GM23248 (cell line): Measurements from ENCODE around the gene ESR2. TPM values are rescaled to one million over a fixed set of nuclear protein-coding genes. Genes with fewer than 3 reads are reported as not detected.

Source experiments
- DNase-seq: peaks from one replicate; pipeline ENCODE4 v3.0.0-alpha.2; 2015
- H2AFZ ChIP-seq: fragments of 200-600 bp; sonication (generic); 2 replicates; pipeline ENCODE4 v1.6.1; 2016; ENCODE audit warnings: antibody characterized with exemption
- H3F3A ChIP-seq: fragments of 200-600 bp; sonication (generic); 2 replicates; pipeline ENCODE4 v1.6.1; 2016; ENCODE audit warnings: mild to moderate bottlenecking, antibody characterized with exemption, mixed run types; ENCODE audit not compliant: insufficient read depth
- H3K27ac ChIP-seq: fragments of 200-600 bp; sonication (generic); 2 replicates; pipeline ENCODE4 v1.5.1; 2016; ENCODE audit warnings: mild to moderate bottlenecking
- H3K27me3 ChIP-seq: fragments of 200-600 bp; sonication (generic); replicated peaks from 2 replicates; pipeline ENCODE4 v1.6.1; 2016; ENCODE audit warnings: mild to moderate bottlenecking; ENCODE audit not compliant: insufficient read depth
- H3K36me3 ChIP-seq: fragments of 200-600 bp; sonication (generic); 2 replicates; pipeline ENCODE4 v1.6.1; 2016; ENCODE audit warnings: low read depth, mild to moderate bottlenecking
- H3K4me1 ChIP-seq: fragments of 200-600 bp; sonication (generic); 2 replicates; pipeline ENCODE4 v1.6.1; 2016; ENCODE audit warnings: mild to moderate bottlenecking; ENCODE audit not compliant: insufficient read depth
- H3K4me2 ChIP-seq: fragments of 200-600 bp; sonication (generic); one replicate; pipeline ENCODE4 v1.6.1; 2016; ENCODE audit warnings: mild to moderate bottlenecking; ENCODE audit not compliant: unreplicated experiment
- H3K4me3 ChIP-seq: fragments of 200-600 bp; sonication (generic); 2 replicates; pipeline ENCODE4 v1.5.1; 2016; ENCODE audit warnings: mild to moderate bottlenecking
- H3K79me2 ChIP-seq: fragments of 200-600 bp; sonication (generic); 2 replicates; pipeline ENCODE4 v1.6.1; 2016; ENCODE audit warnings: mild to moderate bottlenecking; ENCODE audit not compliant: insufficient read depth
- H3K9ac ChIP-seq: fragments of 200-600 bp; sonication (generic); 2 replicates; pipeline ENCODE4 v1.6.1; 2016; ENCODE audit warnings: mild to moderate bottlenecking
- H3K9me2 ChIP-seq: fragments of 200-600 bp; sonication (generic); 2 replicates; pipeline ENCODE4 v1.6.1; 2016; ENCODE audit warnings: mixed run types, mild to moderate bottlenecking, moderate library complexity; ENCODE audit not compliant: insufficient read depth
- H3K9me3 ChIP-seq: fragments of 200-600 bp; sonication (generic); one replicate; pipeline ENCODE4 v1.6.1; 2017; ENCODE audit warnings: low read depth
- H4K20me1 ChIP-seq: fragments of 200-600 bp; sonication (generic); 2 replicates; pipeline ENCODE4 v1.6.0; 2016; ENCODE audit not compliant: insufficient read depth
- EZH2 ChIP-seq: fragments of 200-600 bp; sonication (generic); IDR thresholded peaks from 2 replicates; pipeline ENCODE4 v1.6.1; 2018; ENCODE audit warnings: antibody characterized with exemption, mild to moderate bottlenecking; ENCODE audit not compliant: insufficient read depth, poor library complexity, severe bottlenecking
- EZH2phosphoT487 ChIP-seq: fragments of 200-600 bp; sonication (generic); IDR thresholded peaks from 2 replicates; pipeline ENCODE4 v1.6.1; 2018; ENCODE audit warnings: antibody characterized with exemption, moderate library complexity, mild to moderate bottlenecking, low read depth; ENCODE audit not compliant: insufficient read depth
- WGBS, 2 experiments: methylation state at CpG; one replicate each; pipeline ENCODE4 v1.1.6; 2015 to 2017; ENCODE audit warnings: low lambda C conversion rate in 2 of 2, low coverage in 1 of 2; ENCODE audit errors: missing lambda C conversion rate in 2 of 2; 5-methylcytosine and 5-hydroxymethylcytosine counted together
- in situ Hi-C: fragments of 300-500 bp; cut with MboI; formaldehyde crosslinking; loops from 2 replicates; pipeline ENCODE4 v1.15.0; 2020
- polyA plus RNA-seq: library from polyadenylated mRNA; unstranded; fragments of >200 nt; fragmentation: Nextera tagmentation; extraction: Ambion mirVana; gene quantifications from 2 replicates; pipeline ENCODE4 v1.2.1, GENCODE V29; 2016
- total RNA-seq: library from RNA; depleted of rRNA; stranded (reverse); fragments of >200 nt; shearing (Covaris generic); gene quantifications from 2 replicates; pipeline ENCODE4 v1.2.3, GENCODE V29; 2014

ESR2 gene
- total and polyA plus RNA-seq, 2 experiments from 2014 or later, result not detected

DNA sequence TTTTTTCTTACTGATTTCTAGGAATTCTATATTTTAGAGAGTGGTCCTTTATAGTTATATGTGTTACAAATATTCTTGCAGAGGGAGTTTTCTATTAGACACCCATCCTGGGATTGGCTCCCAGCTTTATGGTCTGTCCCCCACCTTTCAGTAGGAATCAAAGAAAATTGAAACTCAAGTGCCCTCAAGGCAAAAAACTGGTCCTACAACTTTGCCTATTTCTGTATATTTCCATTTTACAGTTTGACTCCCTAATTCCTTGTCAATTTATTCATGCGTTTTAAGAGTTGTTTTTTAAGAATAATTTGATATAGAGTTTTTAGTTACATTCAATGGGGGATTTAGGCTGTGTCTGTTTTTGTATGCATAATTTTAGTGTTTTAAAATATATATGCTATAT lies 232.5 kb downstream of the ESR2 start:
- Histone ChIP-seq H3K36me3 (no peaks in the 10 kb centered on the region), H3K4me1 (no peaks in the 10 kb centered on the region), H3F3A (no peaks in the 10 kb centered on the region), H2AFZ (no peak overlapping the region), H3K9ac (no peak overlapping the region), H3K9me2 (no peaks in the 10 kb centered on the region), H3K27ac (no peak overlapping the region), H3K79me2 (no peaks in the 10 kb centered on the region), H3K27me3 (no peaks in the 10 kb centered on the region), H4K20me1 (no peaks in the 10 kb centered on the region), H3K9me3 (no peaks in the 10 kb centered on the region), H3K4me3 (no peak overlapping the region), H3K4me2 (no peak overlapping the region)
- in situ Hi-C loops, result no loop called here
- TF ChIP-seq EZH2, result no peak
- no peak for TF ChIP-seq EZH2phosphoT487
- no peak for DNase-seq
- 95 to 98% methylated on average over 1 of the region's 1 CpG for WGBS, 2 experiments

DNA sequence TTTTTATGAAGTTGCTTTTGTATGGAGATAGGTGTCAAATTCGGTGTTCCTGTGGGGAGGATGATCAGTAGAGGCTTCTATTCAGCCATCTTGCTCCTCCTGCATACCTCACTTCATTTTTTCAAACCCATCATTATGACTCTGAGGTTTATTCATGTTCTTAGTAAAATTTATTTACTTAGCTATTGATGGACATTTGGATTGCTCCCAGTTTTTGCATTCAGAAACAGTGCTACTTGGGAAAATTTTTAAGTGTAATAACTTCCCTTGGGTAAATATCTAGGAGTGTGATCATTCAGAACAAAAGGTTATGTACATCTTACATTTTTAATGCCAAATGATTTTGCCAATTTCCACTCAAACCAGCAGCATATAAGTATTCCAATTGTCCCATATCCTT lies 233.1 kb downstream of the ESR2 start:
- Histone ChIP-seq H3K4me1 (no peaks in the 10 kb centered on the region), H3K9me3 (no peaks in the 10 kb centered on the region), H3K9me2 (no peaks in the 10 kb centered on the region), H3K4me3 (no peak overlapping the region), H4K20me1 (no peaks in the 10 kb centered on the region), H3K27ac (no peak overlapping the region), H3K36me3 (no peaks in the 10 kb centered on the region), H2AFZ (no peak overlapping the region), H3K4me2 (no peak overlapping the region), H3F3A (no peaks in the 10 kb centered on the region), H3K9ac (no peak overlapping the region), H3K79me2 (no peaks in the 10 kb centered on the region), H3K27me3 (no peaks in the 10 kb centered on the region)
- TF ChIP-seq EZH2, result no peak
- no peak for TF ChIP-seq EZH2phosphoT487
- no peak for DNase-seq
- WGBS, 2 experiments, result 11 to 31% methylated on average over 1 of the region's 1 CpG
- in situ Hi-C loops, result no loop called here

- Histone ChIP-seq H3K79me2 (no peaks in the 10 kb centered on the region), H4K20me1 (no peaks in the 10 kb centered on the region), H3K36me3 (no peaks in the 10 kb centered on the region), H2AFZ (no peak overlapping the region), H3F3A (no peaks in the 10 kb centered on the region), H3K27me3 (no peaks in the 10 kb centered on the region), H3K9me2 (no peaks in the 10 kb centered on the region), H3K4me2 (no peak overlapping the region), H3K9me3 (no peaks in the 10 kb centered on the region), H3K4me3 (no peak overlapping the region), H3K27ac (no peak overlapping the region), H3K4me1 (no peaks in the 10 kb centered on the region), H3K9ac (no peak overlapping the region)
- TF ChIP-seq EZH2phosphoT487 (no peak), EZH2 (no peak)
- 85 to 89% methylated on average over 4 to 5 of the region's 5 CpGs for WGBS, 2 experiments
- in situ Hi-C loops, result no loop called here
- DNase-seq, result peak; percentile 11
Measured at GRCh38 chr14:64060648-64061096, 233.5 kb downstream of the ESR2 start.

DNA sequence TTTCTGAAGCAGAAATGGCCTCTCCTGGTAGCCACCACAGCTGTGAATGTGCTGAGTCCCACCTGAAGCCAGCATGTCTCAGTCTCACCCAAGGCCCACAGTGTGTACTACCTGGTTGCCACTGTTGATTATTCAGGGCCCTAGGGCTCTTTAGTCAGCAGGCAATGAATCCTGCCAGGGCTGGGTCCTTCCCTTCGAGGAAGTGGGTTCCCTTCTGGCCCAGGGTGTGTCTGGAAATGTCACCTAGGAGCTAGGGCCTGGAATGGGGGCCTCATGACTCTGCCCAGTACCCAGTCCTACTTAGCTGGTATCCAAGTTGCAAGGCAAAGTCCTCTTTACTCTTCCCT lies 234.0 kb downstream of the ESR2 start:
- no peak for DNase-seq
- H3K4me3 ChIP-seq, result no peak overlapping the region
- H2AFZ ChIP-seq, result no peak overlapping the region
- H3K27me3 ChIP-seq, result no peaks in the 10 kb centered on the region
- in situ Hi-C loops, result no loop called here
- WGBS, 2 experiments, result 80 to 88% methylated on average over 1 of the region's 1 CpG
- H3K27ac ChIP-seq, result no peak overlapping the region
- no peaks in the 10 kb centered on the region for H3K4me1 ChIP-seq
- no peaks in the 10 kb centered on the region for H3K9me3 ChIP-seq
- H4K20me1 ChIP-seq, result no peaks in the 10 kb centered on the region
- no peaks in the 10 kb centered on the region for H3K9me2 ChIP-seq
- H3K79me2 ChIP-seq, result no peaks in the 10 kb centered on the region
- TF ChIP-seq EZH2phosphoT487 (no peak), EZH2 (no peak)
- H3K36me3 ChIP-seq, result no peaks in the 10 kb centered on the region
- H3K9ac ChIP-seq, result no peak overlapping the region
- no peaks in the 10 kb centered on the region for H3F3A ChIP-seq
- no peak overlapping the region for H3K4me2 ChIP-seq

GRCh38 chr14:64059454-64060198 lies 234.5 kb downstream of the ESR2 start:
- Histone ChIP-seq H3K9me2 (no peaks in the 10 kb centered on the region), H3K36me3 (no peaks in the 10 kb centered on the region), H3K4me1 (no peaks in the 10 kb centered on the region), H3K9me3 (no peaks in the 10 kb centered on the region), H4K20me1 (no peaks in the 10 kb centered on the region), H3K4me3 (no peak overlapping the region), H3K27me3 (no peaks in the 10 kb centered on the region), H2AFZ (no peak overlapping the region), H3F3A (no peaks in the 10 kb centered on the region), H3K9ac (no peak overlapping the region), H3K27ac (no peak overlapping the region), H3K79me2 (no peaks in the 10 kb centered on the region), H3K4me2 (no peak overlapping the region)
- TF ChIP-seq EZH2 (no peak), EZH2phosphoT487 (no peak)
- WGBS, 2 experiments, result 80 to 84% methylated on average over 6 of the region's 6 CpGs
- in situ Hi-C loops, result no loop called here
- DNase-seq, result no peak
